SK-N-SH (cell line): ENCODE data around the gene PBX3. TPM values are rescaled to one million over a fixed set of nuclear protein-coding genes. Genes with fewer than 3 reads are reported as not detected.

Experiments
- CTCF ChIA-PET: fragments of 300-600, 350-600 bp; formaldehyde crosslinking; extraction: SDS; loops from one replicate; lab custom pipeline; 2021; lab: Yijun Ruan, JAX
- POLR2A ChIA-PET: fragments of 350-600 bp; sonication (Branson Sonifier 250); formaldehyde crosslinking; extraction: SDS; loops from one replicate; lab custom pipeline; 2020; ENCODE audit warnings: antibody characterized with exemption, inconsistent platforms; lab: Yijun Ruan, JAX
- DNase-seq: peaks from one replicate; pipeline ENCODE4 v3.0.0; 2012
- H2AFZ ChIP-seq: fragments of 200-600 bp; sonication (generic); 2 replicates; pipeline ENCODE4 v1.8.1; 2016; ENCODE audit warnings: antibody characterized with exemption, mild to moderate bottlenecking, low read depth
- H3F3A ChIP-seq: fragments of 200-600 bp; sonication (generic); replicated peaks from 2 replicates; pipeline ENCODE3; 2016; ENCODE audit warnings: antibody characterized with exemption, mild to moderate bottlenecking; ENCODE audit not compliant: insufficient read depth
- H3K27ac ChIP-seq, 2 experiments: fragments of 200-500 bp in 1 of 2; fragments of 200-600 bp in 1 of 2; sonication (Bioruptor generic) in 1 of 2; sonication (generic), shearing (Covaris generic) in 1 of 2; 2 replicates each; pipeline versions ENCODE4 v1.5.1 to v1.6.1; 2014 to 2016; ENCODE audit warnings: low read depth in 2 of 2, inconsistent platforms in 1 of 2, low read length in 1 of 2, mild to moderate bottlenecking in 1 of 2, mixed read lengths in 1 of 2
- H3K27me3 ChIP-seq: fragments of 200-600 bp; sonication (generic), shearing (Covaris generic); 2 replicates; pipeline ENCODE4 v1.6.1; 2016; ENCODE audit warnings: mixed run types; ENCODE audit not compliant: insufficient read depth
- H3K36me3 ChIP-seq, 2 experiments: fragments of 200-500 bp in 1 of 2; fragments of 200-600 bp in 1 of 2; sonication (Bioruptor generic) in 1 of 2; sonication (generic) in 1 of 2; replicated peaks in 1 of 2; 2 replicates each; pipeline versions ENCODE3 to v1.5.1; 2014 to 2016; ENCODE audit warnings: low read length in 1 of 2, mild to moderate bottlenecking in 1 of 2; ENCODE audit not compliant: insufficient read depth in 2 of 2, control insufficient read depth in 1 of 2
- H3K4me1 ChIP-seq, 2 experiments: fragments of 200-500 bp in 1 of 2; fragments of 200-600 bp in 1 of 2; sonication (Bioruptor generic) in 1 of 2; sonication (generic), shearing (Covaris generic) in 1 of 2; 2 replicates each; pipeline versions ENCODE4 v1.5.1 to v1.6.1; 2014 to 2016; ENCODE audit warnings: low read depth in 1 of 2, low read length in 1 of 2, mixed run types in 1 of 2; ENCODE audit not compliant: insufficient read depth in 2 of 2, control insufficient read depth in 1 of 2
- H3K4me2 ChIP-seq: fragments of 200-600 bp; sonication (generic), shearing (Covaris generic); 2 replicates; pipeline ENCODE4 v1.6.1; 2017; ENCODE audit warnings: mixed run types
- H3K4me3 ChIP-seq, 2 experiments: fragments of 200-500 bp in 1 of 2; fragments of 200-600 bp in 1 of 2; sonication (Bioruptor generic) in 1 of 2; sonication (generic), shearing (Covaris generic) in 1 of 2; 2 replicates each; pipeline versions ENCODE4 v1.5.1 to v1.8.1; 2014 to 2016; ENCODE audit warnings: low read depth in 2 of 2, inconsistent platforms in 1 of 2, low read length in 1 of 2, mild to moderate bottlenecking in 1 of 2, mixed read lengths in 1 of 2, moderate library complexity in 1 of 2
- H3K79me2 ChIP-seq: fragments of 200-600 bp; sonication (generic); 2 replicates; pipeline ENCODE4 v1.8.1; 2017; ENCODE audit warnings: mild to moderate bottlenecking; ENCODE audit not compliant: insufficient read depth
- H3K9ac ChIP-seq: fragments of 200-600 bp; sonication (generic); 2 replicates; pipeline ENCODE4 v1.6.1; 2017; ENCODE audit warnings: mixed run types
- H3K9me2 ChIP-seq: fragments of 200-600 bp; sonication (generic); 2 replicates; pipeline ENCODE4 v1.6.1; 2017; ENCODE audit warnings: mixed run types
- H3K9me3 ChIP-seq: fragments of 200-600 bp; sonication (generic); 2 replicates; pipeline ENCODE4 v1.6.1; 2017; ENCODE audit warnings: mixed run types, mild to moderate bottlenecking, moderate library complexity
- H4K20me1 ChIP-seq: fragments of 200-600 bp; sonication (generic); 2 replicates; pipeline ENCODE4 v1.6.1; 2017; ENCODE audit warnings: mild to moderate bottlenecking, mixed run types; ENCODE audit not compliant: insufficient read depth
- CHD2 ChIP-seq: fragments of 150-350 bp; IDR thresholded peaks from 2 replicates; pipeline ENCODE4 v1.6.1; 2018; ENCODE audit warnings: low read length; ENCODE audit not compliant: partially characterized antibody
- EP300 ChIP-seq, 2 experiments: IDR thresholded peaks; 2 replicates each; pipeline versions ENCODE4 v1.4.0 to v1.6.1; 2012; ENCODE audit warnings: borderline replicate concordance in 1 of 2, low read depth in 1 of 2, low read length in 1 of 2
- FOSL2 ChIP-seq: IDR thresholded peaks from 2 replicates; pipeline ENCODE4 v1.4.0; 2012; ENCODE audit warnings: low read depth, mild to moderate bottlenecking, moderate library complexity, borderline replicate concordance
- GABPA ChIP-seq: IDR thresholded peaks from 2 replicates; pipeline ENCODE4 v1.4.0; 2012; ENCODE audit warnings: low read depth, mild to moderate bottlenecking
- GATA2 ChIP-seq: sonication (generic); formaldehyde crosslinking; IDR thresholded peaks from 2 replicates; pipeline ENCODE4 v1.5.0; 2020; ENCODE audit warnings: mild to moderate bottlenecking, missing genetic modification reagents
- IRF3 ChIP-seq: fragments of 150-350 bp; IDR thresholded peaks from 2 replicates; pipeline ENCODE4 v1.6.1; 2016; ENCODE audit warnings: mild to moderate bottlenecking, low read depth, low read length
- POLR2AphosphoS5 ChIP-seq: IDR thresholded peaks from 2 replicates; pipeline ENCODE4 v1.6.1; 2012; ENCODE audit warnings: low read depth, low read length
- RAD21 ChIP-seq: IDR thresholded peaks from 2 replicates; pipeline ENCODE4 v1.6.1; 2012; ENCODE audit warnings: mild to moderate bottlenecking, low read length
- REST ChIP-seq: IDR thresholded peaks from 2 replicates; pipeline ENCODE4 v1.6.1; 2012; ENCODE audit warnings: mild to moderate bottlenecking, low read depth, low read length, moderate library complexity
- RFX5 ChIP-seq: IDR thresholded peaks from 2 replicates; pipeline ENCODE4 v1.6.1; 2012; ENCODE audit warnings: mild to moderate bottlenecking, improper control_type of control experiment, low read length
- RXRA ChIP-seq: IDR thresholded peaks from 2 replicates; pipeline ENCODE4 v1.4.0; 2012; ENCODE audit warnings: low read depth, mild to moderate bottlenecking, borderline replicate concordance
- USF1 ChIP-seq: IDR thresholded peaks from 2 replicates; pipeline ENCODE4 v1.4.0; 2012; ENCODE audit warnings: low read depth, borderline replicate concordance
- YY1 ChIP-seq: IDR thresholded peaks from 2 replicates; pipeline ENCODE4 v1.4.0; 2012; ENCODE audit warnings: low read depth, mild to moderate bottlenecking
- WGBS: methylation state at CpG from one replicate; pipeline ENCODE4 v1.1.6; 2017; ENCODE audit warnings: low lambda C conversion rate; 5-methylcytosine and 5-hydroxymethylcytosine counted together
- polyA plus RNA-seq, 3 experiments: library from polyadenylated mRNA; depleted of rRNA; stranded (reverse); fragments of >200 nt; gene quantifications; 2 replicates each; pipeline ENCODE4 v1.2.3, GENCODE V29; 2012
- TF ChIP-seq, protein P1 (sequence below): fragments of 150-350 bp; IDR thresholded peaks from 2 replicates; pipeline ENCODE4 v1.6.1; 2017; ENCODE audit warnings: antibody characterized with exemption, low read length, low read depth, borderline replicate concordance
- TF ChIP-seq, protein P2 (sequence below): IDR thresholded peaks from 2 replicates; pipeline ENCODE4 v1.4.0; 2012; ENCODE audit warnings: low read depth, borderline replicate concordance

PBX3 gene
- polyA plus RNA-seq, 1 of the 3 experiments (the other 2 are of a cell fraction): 73.0 TPM

DNA sequence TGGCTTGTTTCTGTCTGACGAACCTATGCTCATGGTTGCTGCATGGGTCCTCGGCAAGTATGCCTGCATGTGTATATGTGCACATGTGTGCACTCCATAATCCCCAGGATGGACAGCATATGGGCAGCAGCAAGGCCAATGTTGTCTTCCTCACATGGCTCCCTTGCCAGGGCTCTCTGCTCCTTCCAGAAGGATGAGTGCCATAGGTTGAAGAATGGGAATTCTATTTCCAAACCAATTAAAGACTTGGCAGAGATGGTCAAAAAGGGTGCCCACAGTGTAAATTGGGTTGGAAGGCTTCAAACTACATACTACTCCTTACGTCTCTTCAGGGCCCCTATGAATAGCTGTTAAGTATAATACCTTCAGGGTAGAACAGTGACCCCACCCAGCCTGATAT, 212.1 kb downstream of the PBX3 start:
- DNase-seq: no peak
- Histone ChIP-seq H3K9me3 (no peaks in the 10 kb centered on the region), H3K27me3 (no peaks in the 10 kb centered on the region), H3K4me1 (peaks cover 0 to 20% of the 10 kb centered on the region in 2 experiments; a peak in 2 of 4 replicates), H2AFZ (no peak overlapping the region), H3K4me2 (no peak overlapping the region), H3K4me3 (no peak overlapping the region), H3K27ac (no peak overlapping the region), H3K9ac (no peak overlapping the region), H3K79me2 (peaks cover 13% of the 10 kb centered on the region; the same call in 1 of the 2 replicates), H4K20me1 (no peaks in the 10 kb centered on the region), H3F3A (peaks cover 15% of the 10 kb centered on the region), H3K9me2 (no peaks in the 10 kb centered on the region), H3K36me3 (peaks cover 50 to 74% of the 10 kb centered on the region in 2 experiments)
- ChIA-PET CTCF (no interaction called here), POLR2A (interaction anchor here (0.8 kb wide), 1 partner anchor 99 kb away, joined by 3 read pairs; no protein-coding TSS in a partner anchor)
- TF ChIP-seq GABPA (no peak), RFX5 (no peak), USF1 (no peak), RXRA (no peak), GATA2 (CRISPR knock-in tag) (no peak), CHD2 (no peak), YY1 (no peak), EP300 (IDR thresholded peaks at IDR 0.05; ENCODE audit: borderline replicate concordance in 1 of 2, low read depth in 1 of 2, low read length in 1 of 2) (no peak), FOSL2 (no peak), POLR2AphosphoS5 (no peak), IRF3 (no peak), REST (no peak), RAD21 (no peak)
- TF ChIP-seq, protein P1, sequence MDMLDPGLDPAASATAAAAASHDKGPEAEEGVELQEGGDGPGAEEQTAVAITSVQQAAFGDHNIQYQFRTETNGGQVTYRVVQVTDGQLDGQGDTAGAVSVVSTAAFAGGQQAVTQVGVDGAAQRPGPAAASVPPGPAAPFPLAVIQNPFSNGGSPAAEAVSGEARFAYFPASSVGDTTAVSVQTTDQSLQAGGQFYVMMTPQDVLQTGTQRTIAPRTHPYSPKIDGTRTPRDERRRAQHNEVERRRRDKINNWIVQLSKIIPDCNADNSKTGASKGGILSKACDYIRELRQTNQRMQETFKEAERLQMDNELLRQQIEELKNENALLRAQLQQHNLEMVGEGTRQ: no peak
- TF ChIP-seq, protein P2, sequence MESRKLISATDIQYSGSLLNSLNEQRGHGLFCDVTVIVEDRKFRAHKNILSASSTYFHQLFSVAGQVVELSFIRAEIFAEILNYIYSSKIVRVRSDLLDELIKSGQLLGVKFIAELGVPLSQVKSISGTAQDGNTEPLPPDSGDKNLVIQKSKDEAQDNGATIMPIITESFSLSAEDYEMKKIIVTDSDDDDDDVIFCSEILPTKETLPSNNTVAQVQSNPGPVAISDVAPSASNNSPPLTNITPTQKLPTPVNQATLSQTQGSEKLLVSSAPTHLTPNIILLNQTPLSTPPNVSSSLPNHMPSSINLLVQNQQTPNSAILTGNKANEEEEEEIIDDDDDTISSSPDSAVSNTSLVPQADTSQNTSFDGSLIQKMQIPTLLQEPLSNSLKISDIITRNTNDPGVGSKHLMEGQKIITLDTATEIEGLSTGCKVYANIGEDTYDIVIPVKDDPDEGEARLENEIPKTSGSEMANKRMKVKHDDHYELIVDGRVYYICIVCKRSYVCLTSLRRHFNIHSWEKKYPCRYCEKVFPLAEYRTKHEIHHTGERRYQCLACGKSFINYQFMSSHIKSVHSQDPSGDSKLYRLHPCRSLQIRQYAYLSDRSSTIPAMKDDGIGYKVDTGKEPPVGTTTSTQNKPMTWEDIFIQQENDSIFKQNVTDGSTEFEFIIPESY: no peak
- 92% methylated on average over 3 of the region's 3 CpGs for WGBS
